HepG2 (cell line): ENCODE data around the gene FAM229A. TPM values are rescaled to one million over a fixed set of nuclear protein-coding genes. Genes with fewer than 3 reads are reported as not detected.
A peak's percentile ranks its signal among the peaks of the same experiment; 100 is the strongest.

Source experiments
- HCFC1 ChIP-seq: fragments of 150-350 bp; IDR thresholded peaks from 2 replicates; pipeline ENCODE4 v1.6.1; 2014; ENCODE audit warnings: low read depth, low read length
- RCOR2 ChIP-seq: IDR thresholded peaks from 2 replicates; pipeline ENCODE4 v1.6.1; 2016; ENCODE audit warnings: missing biosample characterization, missing genetic modification reagents
- RFX5 ChIP-seq: IDR thresholded peaks from 2 replicates; pipeline ENCODE4 v1.6.1; 2011; ENCODE audit warnings: low read depth, low read length, improper control_type of control experiment
- STAG1 ChIP-seq: sonication (generic); formaldehyde crosslinking; IDR thresholded peaks from 2 replicates; pipeline ENCODE4 v1.4.0; 2020; ENCODE audit warnings: missing genetic modification reagents
- ZBTB39 ChIP-seq: sonication (generic); formaldehyde crosslinking; IDR thresholded peaks from 2 replicates; pipeline ENCODE4 v1.5.0; 2020; ENCODE audit warnings: missing genetic modification reagents
- ZBTB40 ChIP-seq, 2 experiments: fragments of 450-650 bp in 1 of 2; sonication (generic) in 1 of 2; formaldehyde crosslinking in 1 of 2; IDR thresholded peaks; 2 replicates each; pipeline versions ENCODE4 v1.6.1 to v1.8.0; 2016 to 2022; ENCODE audit warnings: antibody characterized with exemption in 1 of 2, mild to moderate bottlenecking in 1 of 2, missing genetic modification reagents in 1 of 2
- ZFP90 ChIP-seq: sonication (generic); formaldehyde crosslinking; IDR thresholded peaks from 2 replicates; pipeline ENCODE4 v1.8.0; 2022; ENCODE audit warnings: missing genetic modification reagents, mild to moderate bottlenecking, inconsistent platforms, borderline replicate concordance
- ZNF282 ChIP-seq: fragments of 450-650 bp; IDR thresholded peaks from 2 replicates; pipeline ENCODE4 v1.6.1; 2018; ENCODE audit not compliant: partially characterized antibody
- ZNF644 ChIP-seq: IDR thresholded peaks from 2 replicates; pipeline ENCODE4 v1.6.1; 2016; ENCODE audit warnings: low read depth
- ZSCAN25 ChIP-seq: sonication (generic); formaldehyde crosslinking; IDR thresholded peaks from 2 replicates; pipeline ENCODE4 v1.8.0; 2022; ENCODE audit warnings: mild to moderate bottlenecking, missing genetic modification reagents
- polyA plus RNA-seq, 8 experiments: library from polyadenylated mRNA; depleted of rRNA in 3 of 8; stranded (reverse) in 7 of 8; unstranded in 1 of 8; fragments of >200 nt; fragmentation: Illumina TruSeq in 4 of 8; extraction: Trizol in 4 of 8; gene quantifications; 2 replicates each; pipeline versions ENCODE4 v1.2.1 to v1.2.3, GENCODE V29; 2011 to 2016; ENCODE audit warnings: low read depth in 4 of 8, missing spikeins in 1 of 8, mixed read lengths in 1 of 8; ENCODE audit not compliant: insufficient read depth in 1 of 8
- total RNA-seq, 5 experiments: library from RNA; depleted of rRNA; stranded (reverse); fragments of >200 nt; fragmentation: Illumina TruSeq; extraction: Trizol; gene quantifications; 2 replicates each; pipeline ENCODE4 v1.2.3, GENCODE V29; 2016; ENCODE audit warnings: low read depth in 1 of 5
- TF ChIP-seq, protein P1 (sequence below): sonication (generic); formaldehyde crosslinking; IDR thresholded peaks from 2 replicates; pipeline ENCODE4 v1.4.0; 2020; ENCODE audit warnings: missing genetic modification reagents
- TF ChIP-seq, protein P2 (sequence below): IDR thresholded peaks from 2 replicates; pipeline ENCODE4 v1.6.1; 2018; ENCODE audit warnings: missing genetic modification reagents, mild to moderate bottlenecking, missing compliant biosample characterization
- TF ChIP-seq, protein P3 (sequence below): sonication (generic); formaldehyde crosslinking; conservative IDR thresholded peaks from 2 replicates; pipeline ENCODE4 v1.4.0; 2020; ENCODE audit warnings: missing genetic modification reagents

The FAM229A gene
- total and polyA plus RNA-seq, 2 of the 13 experiments (the other 11 are each of a cell fraction or from before 2014, with no cell fraction given) = 3.2 to 17.6 TPM

DNA sequence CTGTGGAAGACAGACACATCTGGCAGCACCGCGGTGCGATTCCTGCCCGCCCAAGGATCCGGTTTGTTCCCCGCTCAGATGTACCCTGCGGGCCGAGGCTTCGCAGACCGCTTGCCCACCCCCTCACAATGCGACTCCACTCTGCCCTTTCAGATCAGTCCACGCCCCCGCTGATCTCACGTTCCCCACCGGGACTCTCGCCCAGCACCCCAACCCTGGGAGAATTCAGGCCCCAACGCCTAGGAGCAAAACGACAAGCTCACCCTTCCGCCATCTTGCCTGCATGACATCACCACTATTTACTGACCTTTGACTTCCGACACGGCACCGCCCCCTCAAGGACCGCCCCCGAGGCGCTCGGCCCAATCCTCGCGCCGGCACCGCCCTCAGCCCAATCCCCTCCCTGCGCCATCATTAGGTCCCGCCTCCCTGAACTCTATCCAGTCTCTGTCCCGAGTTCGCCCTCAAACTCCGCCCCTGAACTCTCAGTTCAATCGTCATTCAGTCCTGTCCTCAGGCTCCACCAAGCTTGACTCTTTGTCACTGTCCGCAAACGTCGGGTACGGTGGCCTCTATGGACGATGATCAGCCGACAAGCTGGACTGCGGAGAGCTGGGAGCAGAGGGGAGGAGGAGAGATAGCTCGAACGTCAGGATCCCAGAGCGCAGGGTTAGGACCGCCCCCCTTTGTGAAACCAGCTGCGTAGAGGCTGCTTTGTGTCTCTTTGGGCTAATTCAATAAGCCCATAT lies 32.0 kb upstream of the FAM229A start, which contains the start of gene BSDC1 (continued):
- no peak for TF ChIP-seq ZFP90 (CRISPR knock-in tag)
- no peak for TF ChIP-seq RCOR2
- TF ChIP-seq, protein P1, sequence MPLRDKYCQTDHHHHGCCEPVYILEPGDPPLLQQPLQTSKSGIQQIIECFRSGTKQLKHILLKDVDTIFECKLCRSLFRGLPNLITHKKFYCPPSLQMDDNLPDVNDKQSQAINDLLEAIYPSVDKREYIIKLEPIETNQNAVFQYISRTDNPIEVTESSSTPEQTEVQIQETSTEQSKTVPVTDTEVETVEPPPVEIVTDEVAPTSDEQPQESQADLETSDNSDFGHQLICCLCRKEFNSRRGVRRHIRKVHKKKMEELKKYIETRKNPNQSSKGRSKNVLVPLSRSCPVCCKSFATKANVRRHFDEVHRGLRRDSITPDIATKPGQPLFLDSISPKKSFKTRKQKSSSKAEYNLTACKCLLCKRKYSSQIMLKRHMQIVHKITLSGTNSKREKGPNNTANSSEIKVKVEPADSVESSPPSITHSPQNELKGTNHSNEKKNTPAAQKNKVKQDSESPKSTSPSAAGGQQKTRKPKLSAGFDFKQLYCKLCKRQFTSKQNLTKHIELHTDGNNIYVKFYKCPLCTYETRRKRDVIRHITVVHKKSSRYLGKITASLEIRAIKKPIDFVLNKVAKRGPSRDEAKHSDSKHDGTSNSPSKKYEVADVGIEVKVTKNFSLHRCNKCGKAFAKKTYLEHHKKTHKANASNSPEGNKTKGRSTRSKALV (CRISPR knock-in tag) = no peak
- TF ChIP-seq, protein P2, sequence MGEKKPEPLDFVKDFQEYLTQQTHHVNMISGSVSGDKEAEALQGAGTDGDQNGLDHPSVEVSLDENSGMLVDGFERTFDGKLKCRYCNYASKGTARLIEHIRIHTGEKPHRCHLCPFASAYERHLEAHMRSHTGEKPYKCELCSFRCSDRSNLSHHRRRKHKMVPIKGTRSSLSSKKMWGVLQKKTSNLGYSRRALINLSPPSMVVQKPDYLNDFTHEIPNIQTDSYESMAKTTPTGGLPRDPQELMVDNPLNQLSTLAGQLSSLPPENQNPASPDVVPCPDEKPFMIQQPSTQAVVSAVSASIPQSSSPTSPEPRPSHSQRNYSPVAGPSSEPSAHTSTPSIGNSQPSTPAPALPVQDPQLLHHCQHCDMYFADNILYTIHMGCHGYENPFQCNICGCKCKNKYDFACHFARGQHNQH (CRISPR knock-in tag) = peak; percentile 90
- TF ChIP-seq, protein P3, sequence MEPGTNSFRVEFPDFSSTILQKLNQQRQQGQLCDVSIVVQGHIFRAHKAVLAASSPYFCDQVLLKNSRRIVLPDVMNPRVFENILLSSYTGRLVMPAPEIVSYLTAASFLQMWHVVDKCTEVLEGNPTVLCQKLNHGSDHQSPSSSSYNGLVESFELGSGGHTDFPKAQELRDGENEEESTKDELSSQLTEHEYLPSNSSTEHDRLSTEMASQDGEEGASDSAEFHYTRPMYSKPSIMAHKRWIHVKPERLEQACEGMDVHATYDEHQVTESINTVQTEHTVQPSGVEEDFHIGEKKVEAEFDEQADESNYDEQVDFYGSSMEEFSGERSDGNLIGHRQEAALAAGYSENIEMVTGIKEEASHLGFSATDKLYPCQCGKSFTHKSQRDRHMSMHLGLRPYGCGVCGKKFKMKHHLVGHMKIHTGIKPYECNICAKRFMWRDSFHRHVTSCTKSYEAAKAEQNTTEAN (CRISPR knock-in tag) = 0 out of 2 replicates have a peak, but pooled peaks have one; percentile 8
- no peak for TF ChIP-seq ZNF282
- TF ChIP-seq HCFC1 = no peak
- TF ChIP-seq STAG1 (CRISPR knock-in tag) = no peak
- peak; percentile 76 for TF ChIP-seq ZSCAN25 (CRISPR knock-in tag)
- no peak for TF ChIP-seq ZNF644 (CRISPR knock-in tag)
- TF ChIP-seq ZBTB40 (IDR thresholded peaks at IDR 0.05) = no peak
- no peak; the same call in 1 of the 2 replicates for TF ChIP-seq ZBTB40 (CRISPR knock-in tag; IDR thresholded peaks at IDR 0.05)
- no peak for TF ChIP-seq RFX5
- peak; percentile 72; the same call in 1 of the 2 replicates for TF ChIP-seq ZBTB39
